Calu3 (cell line): ENCODE results near the gene FAM20C. TPM values are rescaled to one million over a fixed set of nuclear protein-coding genes. Genes with fewer than 3 reads are reported as not detected.

Experiments
- BruUV-seq: library from RNA; stranded (reverse); fragments of 400-500 nt; replicated peaks from 2 replicates; lab custom pipeline; 2021; lab: Mats Ljungman, UMichigan
- CTCF ChIA-PET: fragments of 300-600 bp; sonication (Branson Sonifier 250); formaldehyde crosslinking; loops from one replicate; lab custom pipeline; 2022; ENCODE audit warnings: antibody characterized with exemption; lab: Charles Lee
- DNase-seq: peaks from one replicate; pipeline ENCODE4 v3.0.0; 2022
- H3K27ac Mint-ChIP-seq: one replicate; pipeline ENCODE4 v1.8.0; 2022; ENCODE audit warnings: mixed read lengths; ENCODE audit not compliant: unreplicated experiment
- H3K27me3 Mint-ChIP-seq: one replicate; pipeline ENCODE4 v1.8.0; 2022; ENCODE audit warnings: mixed read lengths; ENCODE audit not compliant: unreplicated experiment
- H3K36me3 Mint-ChIP-seq: one replicate; pipeline ENCODE4 v1.8.0; 2022; ENCODE audit warnings: mild to moderate bottlenecking, moderate library complexity, mixed read lengths; ENCODE audit not compliant: insufficient read depth, unreplicated experiment
- H3K4me1 Mint-ChIP-seq: one replicate; pipeline ENCODE4 v1.8.0; 2022; ENCODE audit warnings: mild to moderate bottlenecking, low read depth, mixed read lengths; ENCODE audit not compliant: unreplicated experiment
- H3K4me3 Mint-ChIP-seq: one replicate; pipeline ENCODE4 v1.8.0; 2022; ENCODE audit warnings: mild to moderate bottlenecking, low read depth, moderate library complexity, mixed read lengths; ENCODE audit not compliant: unreplicated experiment
- H3K9me3 Mint-ChIP-seq: one replicate; pipeline ENCODE4 v1.8.0; 2022; ENCODE audit warnings: low read depth, mixed read lengths; ENCODE audit not compliant: unreplicated experiment
- CTCF ChIP-seq: fragments of 200-600 bp; IDR thresholded peaks from one replicate; pipeline ENCODE4 v1.8.0; 2022; ENCODE audit warnings: antibody characterized with exemption; ENCODE audit not compliant: unreplicated experiment
- intact Hi-C: fragments of 100-400 bp; cut with micrococcal nuclease; formaldehyde crosslinking; loops from one replicate; pipeline ENCODE4 v1.10.0; 2022; ENCODE audit not compliant: unreplicated experiment
- total RNA-seq: library from RNA; stranded (reverse); gene quantifications from 2 replicates; pipeline ENCODE4 v1.2.3, GENCODE V29; 2022

FAM20C gene
- total RNA-seq, 1 experiment from 2014 or later: 9.1 TPM

DNA sequence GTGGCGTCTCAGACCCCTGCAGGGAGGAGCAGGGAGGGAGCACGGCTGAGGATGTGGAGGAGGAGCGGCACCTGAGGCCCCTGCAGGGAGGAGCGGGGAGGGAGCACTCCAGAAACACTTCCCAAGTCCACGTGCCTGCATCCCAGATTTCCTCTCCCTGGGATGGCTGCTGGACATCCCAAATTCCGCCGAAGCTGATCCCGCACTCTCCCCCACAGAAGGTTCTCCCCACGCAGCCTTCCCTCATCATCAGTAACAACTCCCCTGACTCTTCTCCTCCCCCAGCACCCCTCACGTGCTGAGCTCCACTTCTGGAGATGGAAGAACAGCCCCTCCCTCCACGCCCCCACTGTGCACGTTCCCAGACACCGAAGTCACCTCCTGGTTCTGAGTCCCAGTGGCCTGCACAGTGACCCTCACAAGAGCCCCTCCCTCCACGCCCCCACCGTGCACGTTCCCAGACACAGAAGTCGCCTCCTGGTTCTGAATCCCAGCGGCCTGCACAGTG lies 79.8 kb downstream of the FAM20C start:
- no peaks in the 10 kb centered on the region for H3K4me1 Mint-ChIP-seq
- TF ChIP-seq CTCF: no peak
- peaks cover 71% of the 10 kb centered on the region for H3K27me3 Mint-ChIP-seq
- peaks cover 12% of the 10 kb centered on the region for H3K9me3 Mint-ChIP-seq
- intact Hi-C loops: no loop called here
- no peaks in the 10 kb centered on the region for H3K36me3 Mint-ChIP-seq
- BruUV-seq: no TSS peak
- H3K4me3 Mint-ChIP-seq: no peak overlapping the region
- no peak overlapping the region for H3K27ac Mint-ChIP-seq
- CTCF ChIA-PET: interaction anchor here (0.8 kb wide), 1 partner anchor 14 kb away, joined by 3 read pairs; no protein-coding TSS in a partner anchor
- DNase-seq: no peak

GRCh38 chr7:272631-273030 lies 80.3 kb downstream of the FAM20C start:
- peaks cover 15% of the 10 kb centered on the region for H3K9me3 Mint-ChIP-seq
- BruUV-seq: no TSS peak

DNA sequence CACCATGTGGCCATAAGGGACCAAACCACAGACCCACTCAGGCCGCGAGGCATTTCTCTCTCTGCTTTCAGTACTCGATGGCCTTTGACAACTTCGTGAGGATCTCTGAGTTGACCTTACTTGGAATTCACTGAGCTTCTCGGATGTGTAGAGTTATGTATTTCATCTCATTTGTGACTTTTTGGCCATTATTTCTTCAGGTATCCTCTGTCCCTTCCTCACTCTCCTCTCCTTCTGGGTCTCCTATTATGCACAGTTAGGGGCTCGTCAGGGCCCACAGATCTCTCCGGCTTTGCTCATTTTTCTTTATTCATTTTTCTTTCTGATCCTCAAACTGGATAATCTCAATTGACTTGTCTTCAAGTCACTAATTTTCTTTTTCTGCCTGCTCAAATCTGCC lies 81.0 kb downstream of the FAM20C start:
- H3K4me3 Mint-ChIP-seq: no peak overlapping the region
- peaks cover 71% of the 10 kb centered on the region for H3K27me3 Mint-ChIP-seq
- no peak overlapping the region for H3K27ac Mint-ChIP-seq
- H3K4me1 Mint-ChIP-seq: no peaks in the 10 kb centered on the region
- CTCF ChIA-PET: no interaction called here
- H3K9me3 Mint-ChIP-seq: peaks cover 19% of the 10 kb centered on the region
- intact Hi-C loops: no loop called here
- H3K36me3 Mint-ChIP-seq: no peaks in the 10 kb centered on the region
- no peak for DNase-seq
- TF ChIP-seq CTCF: no peak
- BruUV-seq: no TSS peak

More at GRCh38 chr7:272631-273030, 80.3 kb downstream of the FAM20C start:
- intact Hi-C loops: no loop called here
- CTCF ChIA-PET: interaction anchor here (0.8 kb wide), 1 partner anchor 13 kb away, joined by 3 read pairs; no protein-coding TSS in a partner anchor
- TF ChIP-seq CTCF: no peak
- Mint-ChIP-seq H3K36me3 (no peaks in the 10 kb centered on the region), H3K4me3 (no peak overlapping the region), H3K27me3 (peaks cover 71% of the 10 kb centered on the region), H3K4me1 (no peaks in the 10 kb centered on the region), H3K27ac (no peak overlapping the region)
- no peak for DNase-seq

DNA sequence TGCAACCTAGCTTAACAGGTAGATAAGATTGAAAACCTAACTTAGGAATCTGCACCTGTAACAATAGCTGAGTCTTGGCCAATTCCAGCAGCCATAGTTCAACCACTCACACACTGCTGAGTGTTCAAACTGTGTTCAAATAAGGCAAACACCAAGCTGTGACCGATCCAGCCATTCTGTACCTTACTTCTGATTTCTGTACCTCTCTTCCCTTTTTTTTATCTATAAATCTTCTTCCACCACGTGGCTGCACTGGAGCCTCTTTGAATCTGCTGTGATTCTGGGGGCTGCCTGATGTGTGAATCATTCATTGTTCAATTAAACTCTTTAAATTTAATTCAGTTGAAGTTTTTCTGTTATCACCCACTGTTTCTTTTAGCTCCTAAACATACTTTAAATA lies 81.9 kb downstream of the FAM20C start:
- intact Hi-C loops: no loop called here
- Mint-ChIP-seq H3K27me3 (peaks cover 71% of the 10 kb centered on the region), H3K36me3 (no peaks in the 10 kb centered on the region), H3K4me1 (no peaks in the 10 kb centered on the region), H3K4me3 (no peak overlapping the region), H3K27ac (no peak overlapping the region), H3K9me3 (peaks cover 19% of the 10 kb centered on the region)
- CTCF ChIA-PET: no interaction called here
- no peak for DNase-seq
- no TSS peak for BruUV-seq
- no peak for TF ChIP-seq CTCF
